Activated naive CD4-positive, alpha-beta T cell treated with Interleukin-2 at 50 U/mL for 16 hours (primary cell): Measurements from ENCODE around the gene ZFYVE28.

Experiments used
- DNase-seq: peaks from one replicate; pipeline ENCODE4 v3.0.0-alpha.2; 2020

ZFYVE28 gene

DNA sequence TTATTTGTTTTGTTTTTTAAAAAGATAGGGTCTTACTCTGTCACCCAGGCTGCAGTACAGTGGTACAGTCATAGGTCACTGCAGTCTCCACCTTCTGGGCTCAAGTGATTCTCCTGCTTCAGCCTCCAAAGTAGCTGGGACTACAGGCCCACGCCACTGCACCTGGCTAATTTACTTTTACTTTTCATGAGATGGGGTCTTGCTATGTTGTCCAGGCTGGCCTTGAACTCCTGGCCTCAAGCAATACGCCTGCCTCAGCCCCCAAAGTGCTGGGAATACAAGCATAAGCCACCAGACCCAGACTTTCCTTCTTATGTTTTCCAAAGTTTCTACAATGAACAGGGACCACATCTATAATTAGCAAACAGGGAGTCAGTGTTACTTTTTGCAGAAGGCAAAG lies 118.7 kb downstream of the ZFYVE28 start:
- DNase-seq, result no peak

DNA sequence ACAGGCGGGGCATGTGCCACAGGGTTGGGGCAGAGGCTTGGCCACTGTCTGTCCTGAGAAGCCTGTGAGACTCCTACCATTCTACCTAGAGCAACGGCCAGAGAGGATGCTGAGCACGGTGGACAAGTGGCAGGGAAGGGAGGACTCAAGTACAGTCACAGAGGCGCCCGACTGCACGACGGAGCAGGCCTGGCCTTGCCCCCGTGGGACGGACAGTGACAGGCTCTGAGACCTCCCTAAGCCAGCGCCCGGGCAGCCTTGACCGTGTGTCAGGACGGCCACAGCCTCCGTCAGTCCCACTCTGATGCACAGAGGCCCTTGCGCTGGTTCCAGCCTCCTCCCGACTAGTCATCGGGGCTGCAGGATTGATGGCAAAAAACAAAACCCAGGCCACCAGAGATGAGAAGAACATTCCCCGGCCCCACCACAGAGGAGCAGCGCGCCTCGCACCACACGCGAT lies 119.9 kb downstream of the ZFYVE28 start:
- no peak for DNase-seq

DNA sequence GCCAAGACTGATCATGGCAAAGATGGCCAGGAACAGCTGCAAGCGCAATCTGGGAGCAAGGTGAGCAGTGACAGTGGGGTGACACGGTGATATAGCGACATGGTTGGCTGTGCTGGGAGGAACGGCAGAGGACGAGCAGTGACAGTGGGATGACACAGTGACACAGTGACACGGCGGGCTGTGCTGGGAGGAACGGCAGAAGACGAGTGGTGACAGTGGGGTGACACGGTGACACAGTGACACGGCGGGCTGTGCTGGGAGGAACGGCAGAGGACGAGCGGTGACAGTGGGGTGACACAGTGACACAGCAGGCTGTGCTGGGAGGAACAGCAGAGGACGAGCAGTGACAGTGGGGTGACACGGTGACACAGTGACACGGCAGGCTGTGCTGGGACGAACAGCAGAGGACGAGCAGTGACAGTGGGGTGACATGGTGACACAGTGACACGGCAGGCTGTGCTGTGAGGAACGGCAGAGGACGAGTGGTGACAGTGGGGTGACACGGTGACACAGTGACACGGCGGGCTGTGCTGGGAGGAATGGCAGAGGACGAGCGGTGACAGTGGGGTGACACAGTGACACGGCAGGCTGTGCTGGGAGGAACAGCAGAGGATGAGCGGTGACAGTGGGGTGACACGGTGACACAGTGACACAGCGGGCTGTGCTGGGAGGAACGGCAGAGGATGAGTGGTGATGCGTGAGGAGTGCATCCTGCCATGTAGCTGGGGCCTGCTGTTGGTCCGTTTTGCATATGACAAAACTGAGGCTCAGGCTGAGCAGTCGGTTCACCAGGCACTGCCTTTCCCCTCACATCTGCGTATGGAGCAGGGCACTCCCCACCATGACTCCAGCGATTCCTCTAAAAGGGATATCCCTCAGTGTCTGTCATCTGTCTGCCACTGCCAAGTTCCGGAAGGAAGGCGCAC lies 120.6 kb downstream of the ZFYVE28 start:
- no peak for DNase-seq

DNA sequence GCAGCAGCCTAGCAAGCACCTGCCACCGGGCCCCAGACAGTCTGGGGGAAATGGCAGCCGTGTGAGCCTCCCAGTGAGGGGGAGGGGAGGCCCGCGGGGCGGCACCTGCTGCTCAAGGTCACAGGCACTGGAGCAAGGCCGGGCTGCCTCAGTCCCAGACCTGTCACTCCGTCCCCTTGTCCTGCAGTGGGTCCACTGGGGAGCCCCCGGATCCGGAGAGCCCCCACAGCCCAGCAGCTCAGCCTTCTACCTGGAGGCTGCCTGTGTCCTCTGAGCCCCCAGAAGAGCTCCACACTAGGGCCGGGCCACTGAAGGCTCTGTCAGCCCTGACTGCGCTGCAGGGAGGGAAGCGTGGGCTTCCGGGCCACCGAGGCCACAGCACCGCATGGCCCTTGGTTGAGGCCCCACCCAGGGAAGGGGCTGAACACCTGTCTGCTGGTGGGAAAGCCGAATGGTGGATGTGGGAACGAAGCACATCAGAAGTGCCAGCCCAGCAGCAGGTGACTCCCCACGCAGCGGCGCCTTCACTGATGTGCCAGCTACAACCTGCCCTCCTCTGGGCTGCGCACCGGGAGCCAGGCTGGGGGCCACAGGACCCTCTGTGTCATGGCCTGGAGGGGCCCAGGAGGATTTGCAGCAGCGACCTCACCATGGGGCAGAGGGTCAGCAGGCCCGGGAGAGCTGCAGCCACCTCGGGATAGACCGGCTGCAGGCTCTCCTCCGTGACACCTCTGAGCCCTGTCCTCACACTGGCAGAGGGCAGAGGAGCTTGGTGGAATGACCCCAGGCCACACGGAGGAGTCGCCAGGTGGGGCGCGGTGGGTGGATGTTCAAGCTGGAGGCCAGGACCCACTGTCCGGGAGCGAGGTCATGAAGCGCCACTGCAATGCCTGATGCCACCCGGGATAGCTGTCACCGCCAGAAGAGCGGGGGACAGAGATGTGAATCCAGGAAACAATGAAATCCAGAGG lies 121.5 kb downstream of the ZFYVE28 start:
- no peak for DNase-seq

DNA sequence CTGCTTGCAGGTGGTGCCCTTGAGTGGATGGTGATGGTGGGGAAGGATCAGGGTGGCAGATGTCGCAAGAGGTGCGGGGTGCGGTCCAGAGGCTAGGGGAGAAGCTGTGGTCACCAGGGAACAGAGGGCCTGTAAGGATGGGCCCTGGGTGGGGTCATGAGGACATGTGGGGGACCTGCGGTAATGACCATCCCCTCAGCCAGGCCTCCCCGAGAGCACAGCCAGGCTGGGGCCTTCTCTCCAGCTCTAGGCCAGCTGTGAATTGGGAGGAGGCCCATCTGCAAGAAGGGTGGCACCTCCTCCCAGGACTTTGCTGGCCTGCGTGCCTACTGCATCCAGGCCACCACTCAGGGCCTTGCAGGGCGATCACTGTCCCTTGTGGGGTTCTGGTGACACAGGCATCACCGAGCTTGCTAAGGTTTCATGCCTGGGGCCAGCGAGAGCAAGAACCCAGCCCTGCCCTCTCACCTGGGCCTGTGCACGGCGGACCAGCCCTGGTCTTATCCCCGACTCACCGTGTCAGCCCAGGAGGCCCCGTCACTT lies 122.5 kb downstream of the ZFYVE28 start:
- DNase-seq, result no peak

DNA sequence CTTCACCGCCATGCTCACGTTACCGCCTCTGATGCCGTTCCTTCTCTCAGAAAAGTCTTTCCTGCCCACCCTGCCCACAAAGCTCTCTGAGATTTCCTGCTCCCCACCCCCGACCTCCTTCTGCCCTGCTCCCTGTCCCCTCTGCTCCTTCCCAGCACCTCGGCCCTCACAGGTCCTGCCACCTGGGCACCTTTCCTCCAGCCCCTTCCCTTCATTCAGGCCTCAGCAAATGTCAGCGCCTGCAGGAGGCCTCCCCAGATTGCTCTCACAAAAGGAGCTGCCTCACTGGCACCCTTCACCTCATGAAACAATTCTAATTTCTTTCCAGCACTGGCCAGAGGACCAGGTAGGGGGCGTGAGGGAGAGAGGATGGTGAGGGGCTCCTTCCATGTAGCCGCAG lies 122.9 kb downstream of the ZFYVE28 start:
- DNase-seq, result no peak

DNA sequence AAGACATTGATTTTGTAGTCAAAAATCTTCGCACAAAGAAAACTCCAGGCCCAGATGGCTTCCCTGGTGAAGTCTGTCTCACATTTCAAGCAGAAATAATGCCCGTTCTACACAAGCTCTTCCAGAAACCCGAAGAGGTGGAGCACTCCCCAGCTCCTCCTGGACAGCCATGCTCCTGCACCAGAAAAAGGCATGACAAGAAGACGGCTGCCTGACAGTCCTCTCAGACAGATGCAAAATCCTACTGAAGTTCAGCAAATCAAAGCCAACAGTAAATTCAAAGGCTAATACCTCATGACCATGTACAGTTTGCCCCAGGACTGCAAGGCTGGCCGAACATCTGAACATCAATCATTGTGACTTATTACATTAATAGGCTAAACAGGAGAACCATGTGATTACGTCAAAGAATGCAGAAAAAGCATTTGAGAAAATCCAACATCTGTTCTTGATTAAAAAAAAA lies 125.8 kb downstream of the ZFYVE28 start:
- DNase-seq, result no peak

DNA sequence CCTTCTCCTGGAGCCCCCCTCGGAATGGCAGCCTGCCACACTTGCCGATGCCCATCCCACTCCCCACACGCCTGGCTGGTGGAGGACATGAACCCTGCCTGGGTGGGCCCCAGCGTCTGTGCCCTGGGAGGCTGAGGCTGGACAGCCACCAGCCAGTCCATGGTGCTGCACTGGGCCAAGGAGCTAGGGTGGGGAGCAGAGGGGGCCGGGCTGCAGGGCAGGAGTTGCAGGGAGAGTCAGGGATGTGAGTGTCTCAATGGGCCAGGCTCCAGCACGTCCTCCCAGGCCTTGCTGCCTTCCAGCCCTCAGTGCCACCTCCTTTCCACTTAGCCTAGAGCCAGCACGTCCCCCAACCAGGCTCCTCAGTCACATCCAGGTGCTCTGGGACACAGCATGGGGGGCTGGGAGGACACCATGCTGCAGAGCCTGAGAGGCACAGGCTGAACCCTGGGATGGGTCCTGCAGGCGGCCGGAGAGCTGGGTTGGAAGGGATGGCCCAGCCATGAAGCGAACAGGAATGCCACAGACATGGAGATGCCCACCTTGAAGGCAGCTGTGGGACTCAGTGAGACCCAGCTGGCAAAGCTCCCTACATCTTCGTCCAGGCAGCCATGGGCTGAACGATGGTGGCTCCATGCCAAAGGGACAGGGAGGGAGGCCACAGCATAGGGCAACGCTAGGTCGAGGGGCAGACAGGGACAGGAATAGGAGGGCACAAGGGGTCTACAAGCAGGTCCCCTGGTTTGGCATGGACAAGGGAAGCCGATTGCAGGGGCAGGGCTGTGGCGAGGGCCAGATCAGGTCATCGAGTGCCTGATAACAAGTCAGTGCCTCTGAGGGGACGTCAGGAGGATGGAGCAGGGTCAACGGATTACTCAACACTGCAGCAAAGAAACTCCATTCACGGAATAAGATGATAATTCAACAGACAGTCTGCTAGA lies 126.5 kb downstream of the ZFYVE28 start:
- DNase-seq, result no peak

DNA sequence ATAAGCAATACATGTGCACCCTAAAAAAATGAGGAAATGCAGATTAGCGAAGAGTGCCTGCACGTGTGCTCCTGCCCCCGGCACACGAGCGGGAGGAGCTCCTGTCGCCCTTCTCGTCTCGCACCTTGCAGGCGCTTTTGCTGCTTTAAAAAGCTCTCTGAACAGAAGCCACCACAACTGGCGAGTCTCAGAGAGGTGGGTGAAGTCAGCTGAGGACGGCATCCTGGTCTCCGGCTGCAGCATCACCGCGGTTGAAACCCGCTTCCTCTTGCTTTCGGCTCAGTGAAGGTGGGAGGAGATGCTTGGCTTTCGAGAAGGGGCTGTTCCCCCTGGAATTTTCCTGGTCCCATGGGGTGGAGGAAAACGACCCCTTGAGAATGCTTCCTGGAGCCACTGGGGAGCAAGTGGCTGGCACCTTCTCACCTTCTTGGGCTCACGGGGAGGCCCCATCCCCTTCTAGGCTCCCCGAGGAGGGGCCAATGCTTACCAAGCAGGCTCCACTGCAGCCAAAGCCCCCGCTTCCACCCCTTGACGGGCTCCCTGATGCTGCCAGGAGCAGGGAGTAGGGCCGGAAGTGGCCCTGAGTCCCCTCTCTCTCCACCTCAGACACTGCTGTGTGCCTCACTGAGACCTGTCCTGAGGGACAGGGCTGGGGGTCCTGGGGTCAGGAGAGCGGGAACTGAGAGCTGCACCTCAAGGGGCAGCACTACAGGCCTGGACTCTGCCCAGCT lies 127.3 kb downstream of the ZFYVE28 start:
- peak; percentile 66 for DNase-seq

DNA sequence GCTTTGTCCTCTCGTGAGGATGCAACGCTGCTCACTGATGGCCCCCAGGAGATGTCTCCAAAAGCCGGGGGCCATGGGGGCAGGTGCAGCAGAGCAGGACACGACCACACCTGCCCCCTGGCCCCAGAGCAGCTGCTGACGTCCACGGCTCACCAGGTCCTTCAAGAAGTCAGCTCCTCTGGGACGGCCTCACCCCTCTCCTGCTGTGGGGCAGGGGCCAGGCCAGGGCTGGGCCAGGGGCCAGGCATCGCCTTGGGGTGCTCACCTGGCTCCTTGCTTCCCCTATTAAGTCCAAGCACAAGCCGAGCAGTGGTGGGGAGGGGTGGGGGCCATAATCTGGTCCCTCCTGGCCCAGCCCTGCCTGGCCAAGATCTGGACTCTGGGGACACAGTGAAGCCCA lies 128.0 kb downstream of the ZFYVE28 start:
- DNase-seq, result no peak

DNA sequence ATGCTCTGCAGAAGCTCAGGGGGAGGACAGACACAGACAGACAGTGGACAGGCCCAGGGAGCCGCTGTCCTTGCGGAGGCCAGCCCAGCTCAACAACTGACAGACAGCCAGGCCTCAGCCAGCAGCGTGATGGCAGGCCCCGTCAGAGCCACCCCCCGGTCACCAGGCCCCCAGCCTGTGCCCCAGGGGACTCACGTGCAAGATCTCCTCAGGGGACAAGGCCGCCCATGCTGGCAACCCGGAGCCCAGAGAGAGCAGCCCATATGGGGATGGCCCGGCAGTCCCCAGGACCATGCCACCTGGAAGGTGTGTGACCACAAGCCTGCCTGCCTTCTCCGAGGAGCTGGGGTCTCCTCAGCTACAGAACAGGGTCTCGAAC lies 128.5 kb downstream of the ZFYVE28 start:
- no peak for DNase-seq

DNA sequence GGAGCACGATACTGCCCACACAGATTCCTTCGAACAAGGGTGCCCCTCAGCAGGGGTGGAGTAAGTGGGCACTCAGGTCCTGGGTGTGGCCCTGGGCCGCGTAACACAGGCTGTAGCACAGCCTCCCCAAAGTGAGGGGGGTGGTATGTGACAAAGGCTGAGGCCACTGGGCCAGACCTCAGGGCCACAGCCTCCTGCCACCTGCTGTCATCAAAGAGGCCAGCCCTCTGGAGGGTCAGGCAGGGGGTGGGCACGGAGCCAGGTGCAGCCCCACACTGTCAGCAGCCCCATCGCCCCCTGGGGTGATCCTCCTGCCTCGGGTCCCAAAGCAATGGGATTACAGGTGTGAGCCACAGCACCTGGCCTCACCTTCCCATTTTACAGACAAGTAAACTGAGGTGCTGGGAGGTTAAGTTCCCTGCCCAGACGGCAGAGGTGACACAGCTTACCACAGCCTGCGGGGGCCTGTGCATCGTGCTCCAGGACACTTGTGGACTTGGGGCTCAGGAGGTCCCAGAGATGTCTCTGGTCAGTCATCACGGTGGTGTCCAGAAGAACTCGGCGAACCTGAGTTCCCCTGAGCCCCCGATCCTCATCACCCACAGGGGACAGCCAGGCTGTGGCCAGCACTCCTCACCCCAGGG lies 129.0 kb downstream of the ZFYVE28 start:
- DNase-seq, result no peak

DNA sequence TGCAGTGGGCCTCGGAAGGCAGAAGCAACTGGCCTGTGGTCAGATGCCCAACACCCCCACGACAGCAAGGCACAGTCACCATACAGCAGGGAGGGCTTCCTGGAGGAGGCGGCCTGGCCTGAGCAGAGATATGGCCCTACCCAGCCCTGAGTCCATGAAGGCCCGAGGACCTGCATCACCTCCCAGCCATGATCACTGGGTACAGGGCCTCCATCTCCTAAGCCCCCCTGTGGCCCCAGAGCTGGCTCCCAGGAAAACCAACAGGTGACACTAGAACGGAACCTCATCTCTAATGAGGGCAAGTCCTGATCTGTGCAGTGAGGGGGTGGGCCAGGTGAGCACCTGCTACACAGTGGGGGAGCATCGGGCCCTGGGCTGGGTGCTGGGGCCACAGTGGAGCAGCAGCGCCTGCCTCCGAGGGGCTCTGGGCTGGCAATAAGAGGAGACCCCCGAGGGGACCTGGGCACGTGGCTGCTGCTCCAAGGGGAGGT lies 130.3 kb downstream of the ZFYVE28 start:
- no peak for DNase-seq

DNA sequence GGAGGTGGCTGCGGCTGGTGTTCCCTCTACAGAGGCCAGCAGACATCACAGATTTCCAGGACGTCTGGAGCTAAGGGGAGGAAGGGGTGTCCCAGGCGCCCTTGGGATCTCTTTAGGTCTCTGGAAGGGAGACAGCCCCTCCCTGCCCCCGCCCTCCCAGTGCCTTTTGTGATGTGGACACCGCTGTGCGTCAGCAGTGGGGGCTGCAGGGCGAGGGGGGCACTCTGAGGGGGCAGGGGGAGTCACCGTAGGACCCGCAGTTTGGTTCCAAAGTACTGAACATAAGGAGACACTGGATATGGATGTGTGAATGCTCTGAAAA lies 130.9 kb downstream of the ZFYVE28 start:
- no peak for DNase-seq

DNA sequence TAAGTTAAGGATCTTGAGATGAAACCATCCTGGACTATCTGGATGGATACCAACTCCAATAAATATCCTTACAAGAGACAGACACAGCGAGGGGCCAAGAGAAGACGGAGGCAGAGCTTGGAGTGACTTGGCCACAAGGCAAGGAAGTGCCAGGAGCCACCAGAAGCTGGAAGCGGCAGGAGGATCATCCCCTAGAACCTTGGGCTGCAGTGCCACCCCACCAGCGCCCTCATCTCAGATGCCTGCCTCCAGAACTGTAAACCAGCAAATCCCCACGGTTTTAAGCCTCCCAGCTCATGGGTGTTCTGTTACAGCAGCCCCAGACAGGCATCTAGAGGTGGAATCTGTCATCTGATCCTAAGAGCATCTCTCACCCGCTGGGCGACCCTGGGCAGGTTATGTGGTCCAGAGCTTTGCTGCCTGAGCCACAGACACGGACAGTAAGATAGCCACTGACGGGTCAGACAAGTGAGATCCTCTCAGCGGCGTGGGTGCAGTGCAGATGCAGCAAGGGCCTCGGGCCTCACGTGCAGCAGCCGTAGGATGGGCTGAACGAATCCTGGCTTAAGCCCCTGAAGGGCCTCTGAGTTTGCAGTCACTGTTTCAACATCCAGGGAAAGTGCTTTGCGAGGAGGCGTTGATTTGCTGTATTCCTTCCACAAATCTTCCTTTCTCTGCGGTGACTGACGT lies 131.4 kb downstream of the ZFYVE28 start:
- no peak for DNase-seq

DNA sequence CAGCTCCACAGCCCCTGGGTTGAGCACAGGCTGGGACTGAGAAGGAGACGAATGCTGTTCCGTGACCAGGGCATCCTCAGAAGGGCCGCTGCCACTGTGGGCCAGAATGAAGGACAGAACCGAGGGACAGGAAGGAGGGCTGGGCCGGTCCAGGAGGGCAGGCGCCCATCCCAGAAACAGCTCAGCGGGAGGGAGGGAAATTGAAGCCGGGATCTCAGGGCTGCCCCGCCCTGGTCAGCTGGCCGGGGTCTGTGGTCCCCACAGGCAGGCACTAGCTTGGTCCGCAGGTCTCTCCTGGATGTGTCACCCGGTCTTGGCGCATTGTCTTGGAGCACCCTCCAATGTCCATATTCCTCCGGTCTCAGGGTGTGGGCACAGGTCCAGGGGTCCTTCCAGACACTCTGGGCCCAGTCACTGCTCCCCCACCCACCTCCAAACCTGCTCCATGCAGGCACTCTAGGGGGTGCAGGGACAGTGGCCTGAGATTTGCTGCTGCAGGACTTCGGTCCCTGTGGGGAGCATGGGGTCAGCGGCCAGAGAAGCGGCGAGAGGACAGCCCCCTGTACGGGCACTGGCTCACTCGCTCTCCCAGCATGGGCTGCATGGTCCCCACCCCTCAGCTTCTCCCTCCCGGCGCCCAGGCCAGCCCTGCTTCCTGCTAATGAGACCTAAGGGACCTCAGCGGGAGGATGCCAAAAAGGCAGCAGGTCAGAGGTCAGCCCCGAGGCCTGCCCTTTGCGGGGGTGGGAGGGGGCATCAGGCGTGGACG lies 132.6 kb downstream of the ZFYVE28 start:
- no peak for DNase-seq

DNA sequence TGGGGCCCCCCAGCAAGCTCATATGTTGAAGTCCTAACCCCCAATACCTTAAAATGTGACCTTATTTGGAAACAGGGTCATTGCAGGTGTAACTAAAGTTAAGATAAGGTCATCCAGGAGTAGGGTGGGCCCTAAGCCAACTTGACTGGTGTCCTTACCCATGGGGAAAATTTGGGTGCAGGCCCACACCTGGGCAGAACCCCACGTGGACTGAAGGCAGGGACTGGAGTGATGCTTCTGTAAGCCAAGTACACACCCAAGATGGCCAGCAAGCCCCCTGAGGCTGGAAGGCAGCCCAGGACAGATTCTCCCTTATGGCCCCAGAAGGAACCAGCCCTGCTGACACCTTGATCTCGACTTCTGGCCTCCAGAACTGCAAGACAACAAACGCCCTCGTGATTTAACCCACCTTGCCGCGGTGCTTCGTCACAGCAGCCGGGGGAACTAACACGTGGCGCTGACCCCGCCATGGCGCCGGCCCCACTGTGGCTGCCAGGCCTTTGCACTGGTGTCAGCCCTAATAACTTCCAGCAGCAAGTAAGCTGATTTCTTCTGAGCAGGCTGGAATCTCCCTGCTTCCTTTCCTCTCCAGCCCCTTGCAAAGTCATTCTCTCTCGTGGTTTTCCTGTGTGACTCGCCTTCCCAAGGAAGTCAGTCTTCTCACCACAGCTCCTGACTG lies 133.4 kb downstream of the ZFYVE28 start:
- no peak for DNase-seq

DNA sequence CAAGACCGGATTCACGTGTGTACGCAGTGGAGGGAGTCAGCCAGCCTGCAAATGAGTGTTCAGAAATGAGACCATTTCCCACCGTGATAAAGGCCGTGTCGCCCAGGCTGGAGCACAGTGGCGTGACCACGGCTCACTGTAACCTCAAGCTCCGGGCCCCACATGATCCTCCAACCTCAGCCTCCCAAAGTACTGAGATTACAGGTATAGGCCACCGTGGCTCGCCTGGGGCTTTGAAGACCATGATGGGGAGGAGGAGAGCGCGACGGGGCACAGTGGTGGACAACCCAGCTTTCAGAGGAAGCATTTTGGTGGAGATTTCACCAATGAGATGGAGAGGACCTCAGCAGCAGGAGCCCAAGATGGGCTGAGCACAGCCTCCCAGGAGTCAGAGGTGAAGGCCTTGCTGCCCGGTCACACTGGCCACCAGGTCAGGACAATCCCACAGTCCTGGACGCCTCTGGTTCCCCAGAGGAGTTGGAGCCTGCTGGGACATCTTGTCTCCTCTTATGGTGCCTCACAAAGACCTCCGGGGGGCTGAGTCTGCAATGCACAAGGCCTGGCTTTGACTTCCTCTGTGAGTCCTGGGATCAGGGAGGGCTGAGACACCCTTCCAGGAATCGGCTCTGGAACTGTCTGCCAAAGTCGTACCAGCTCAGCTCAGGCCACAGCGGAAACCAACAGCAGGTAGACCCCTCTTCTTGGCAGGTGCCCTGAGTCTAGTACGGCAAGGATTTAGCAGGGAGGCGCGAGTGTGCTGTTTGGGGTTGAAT lies 134.1 kb downstream of the ZFYVE28 start:
- no peak for DNase-seq
